B cell (primary cell): Measurements from ENCODE around the gene PKP1. TPM values are rescaled to one million over a fixed set of nuclear protein-coding genes. Genes with fewer than 3 reads are reported as not detected.

Experiments
- ATAC-seq: fragments of 200-7000 bp; cut with Tn5 transposase; one replicate; pipeline ENCODE4 v1.10.0; 2021; ENCODE audit warnings: low read depth, mild to moderate bottlenecking, moderate number of reproducible peaks, moderate library complexity
- CTCF ChIA-PET: fragments of 350-600 bp; sonication (Branson Sonifier 250); formaldehyde crosslinking; loops from one replicate; lab custom pipeline; 2021; ENCODE audit warnings: antibody characterized with exemption, inconsistent platforms; lab: Charles Lee
- POLR2A ChIA-PET: fragments of 350-600 bp; sonication (Branson Sonifier 250); formaldehyde crosslinking; loops from one replicate; lab custom pipeline; 2021; ENCODE audit warnings: antibody characterized with exemption; lab: Charles Lee
- DNase-seq: peaks from one replicate; pipeline ENCODE4 v3.0.0; 2013
- H2AFZ ChIP-seq: 2 replicates; pipeline ENCODE4 v1.6.1; 2012; ENCODE audit warnings: mild to moderate bottlenecking, low read depth, low read length; ENCODE audit not compliant: insufficient read depth, poor library complexity, severe bottlenecking
- H3K27ac ChIP-seq, 2 donors: 1 replicate in 1 of 2; 2 replicates in 1 of 2; pipeline ENCODE4 v1.5.1; 2012 to 2013; ENCODE audit warnings: low read length in 2 of 2, mild to moderate bottlenecking in 2 of 2, moderate library complexity in 1 of 2
- H3K27me3 ChIP-seq, 4 experiments: fragments of 200-600 bp in 1 of 4; sonication (generic) in 1 of 4; replicated peaks in 1 of 4; 1 replicate in 2 of 4; 2 replicates in 2 of 4; pipeline versions ENCODE4 v1.6.1 to v1.7.0; 2013 to 2016; ENCODE audit warnings: low read length in 3 of 4, mild to moderate bottlenecking in 2 of 4, mixed read lengths in 1 of 4, moderate library complexity in 1 of 4; ENCODE audit not compliant: insufficient read depth in 4 of 4, control insufficient read depth in 3 of 4; ENCODE audit errors: control extremely low read depth in 1 of 4
- H3K36me3 ChIP-seq, 2 experiments: replicated peaks in 1 of 2; 1 replicate in 1 of 2; 2 replicates in 1 of 2; pipeline versions ENCODE4 v1.6.1 to v1.7.1; 2013; ENCODE audit warnings: low read length in 1 of 2; ENCODE audit not compliant: insufficient read depth in 2 of 2, control insufficient read depth in 1 of 2; ENCODE audit errors: control extremely low read depth in 1 of 2, extremely low read depth in 1 of 2
- H3K4me1 ChIP-seq, 2 donors: fragments of 200-600 bp in 1 of 2; sonication (generic) in 1 of 2; 1 replicate in 1 of 2; 2 replicates in 1 of 2; pipeline versions ENCODE4 v1.5.1 to v1.6.1; 2013 to 2017; ENCODE audit warnings: low read length in 2 of 2; ENCODE audit not compliant: control insufficient read depth in 2 of 2, insufficient read depth in 2 of 2
- H3K4me2 ChIP-seq: replicated peaks from 2 replicates; pipeline ENCODE3; 2012; ENCODE audit warnings: mild to moderate bottlenecking, low read depth, low read length; ENCODE audit not compliant: poor library complexity, severe bottlenecking
- H3K4me3 ChIP-seq, 5 experiments: fragments of 200-600 bp in 1 of 5; sonication (generic) in 1 of 5; 1 replicate in 3 of 5; 2 replicates in 2 of 5; pipeline versions ENCODE4 v1.5.1 to v1.7.0; 2011 to 2016; ENCODE audit warnings: low read length in 4 of 5, mild to moderate bottlenecking in 4 of 5, low read depth in 2 of 5, control low read depth in 1 of 5, moderate library complexity in 1 of 5; ENCODE audit not compliant: insufficient read depth in 1 of 5; ENCODE audit errors: control extremely low read depth in 1 of 5, extremely low read depth in 1 of 5
- H3K79me2 ChIP-seq: fragments of 200-600 bp; sonication (generic); one replicate; pipeline ENCODE4 v1.6.0; 2016; ENCODE audit warnings: low read length; ENCODE audit not compliant: control insufficient read depth, insufficient read depth
- H3K9ac ChIP-seq: fragments of 200-600 bp; sonication (generic); 2 replicates; pipeline ENCODE4 v1.6.1; 2017; ENCODE audit warnings: mild to moderate bottlenecking, low read length, moderate library complexity
- H3K9me3 ChIP-seq, 3 donors: one replicate each; pipeline versions ENCODE4 v1.6.1 to v1.7.1; 2013; ENCODE audit warnings: low read length in 2 of 3; ENCODE audit not compliant: control insufficient read depth in 2 of 3, insufficient read depth in 1 of 3; ENCODE audit errors: control extremely low read depth in 1 of 3
- H4K20me1 ChIP-seq: 2 replicates; pipeline ENCODE4 v1.6.0; 2012; ENCODE audit warnings: mild to moderate bottlenecking, low read length; ENCODE audit not compliant: insufficient read depth, control insufficient read depth, poor library complexity, severe bottlenecking
- H3K27ac Mint-ChIP-seq: one replicate; pipeline ENCODE4 v1.8.0; 2021; ENCODE audit warnings: mixed read lengths
- H3K27me3 Mint-ChIP-seq: one replicate; pipeline ENCODE4 v1.8.0; 2021; ENCODE audit warnings: mixed read lengths
- H3K4me1 Mint-ChIP-seq: one replicate; pipeline ENCODE4 v1.8.0; 2021; ENCODE audit warnings: mixed read lengths
- H3K4me3 Mint-ChIP-seq: one replicate; pipeline ENCODE4 v1.8.0; 2021; ENCODE audit warnings: mixed read lengths
- H3K9me3 Mint-ChIP-seq: one replicate; pipeline ENCODE4 v1.8.0; 2022; ENCODE audit warnings: mixed read lengths; ENCODE audit not compliant: insufficient read depth
- CTCF ChIP-seq: fragments of 200-600 bp; IDR thresholded peaks from one replicate; pipeline ENCODE4 v1.8.0; 2022; ENCODE audit warnings: antibody characterized with exemption, mild to moderate bottlenecking
- EZH2 ChIP-seq: IDR thresholded peaks from 2 replicates; pipeline ENCODE4 v1.6.1; 2012; ENCODE audit warnings: borderline replicate concordance, low read depth, mild to moderate bottlenecking, moderate library complexity, low read length; ENCODE audit not compliant: insufficient read depth, poor library complexity, severe bottlenecking
- WGBS: methylation state at CpG from one replicate; pipeline ENCODE4 v1.1.5; 2013; ENCODE audit warnings: missing lambda C conversion rate; ENCODE audit not compliant: insufficient coverage; 5-methylcytosine and 5-hydroxymethylcytosine counted together
- intact Hi-C: fragments of 100-400 bp; cut with micrococcal nuclease; formaldehyde crosslinking; loops from one replicate; pipeline ENCODE4 v1.10.0; 2022
- polyA plus RNA-seq: library from polyadenylated mRNA; depleted of rRNA; stranded (reverse); fragments of >200 nt; gene quantifications from 2 replicates; pipeline ENCODE4 v1.2.3, GENCODE V29; 2012
- total RNA-seq, 2 donors: library from RNA; stranded (reverse); fragments of 120-200 nt in 1 of 2; gene quantifications; 1 replicate in 1 of 2; 2 replicates in 1 of 2; pipeline versions ENCODE4 v1.2.3 to v1.2.4, GENCODE V29; 2013 to 2022

PKP1 gene
- total and polyA plus RNA-seq, 2 donors (not counting 1 experiment from before 2014, with no cell fraction given): not detected

- Histone ChIP-seq H3K4me1 (no peaks in the 10 kb centered on the region), H3K79me2 (no peaks in the 10 kb centered on the region), H3K36me3 (no peaks in the 10 kb centered on the region), H3K4me2 (no peak overlapping the region), H3K9me3 (no peaks in the 10 kb centered on the region), H2AFZ (no peak overlapping the region), H3K27me3 (peaks cover 0 to 9% (median 2%) of the 10 kb centered on the region in 4 experiments), H3K9ac (no peak overlapping the region), H4K20me1 (no peaks in the 10 kb centered on the region), H3K4me3 (no peak overlapping the region), H3K27ac (no peak overlapping the region)
- ChIA-PET POLR2A (no interaction called here), CTCF (no interaction called here)
- TF ChIP-seq CTCF (no peak), EZH2 (no peak)
- H3K27ac Mint-ChIP-seq: no peak overlapping the region
- peaks cover 42% of the 10 kb centered on the region for H3K27me3 Mint-ChIP-seq
- intact Hi-C loops: no loop called here
- ATAC-seq: no peak
- 77% methylated on average over 12 of the region's 12 CpGs for WGBS
- no peaks in the 10 kb centered on the region for H3K4me1 Mint-ChIP-seq
- H3K9me3 Mint-ChIP-seq: no peaks in the 10 kb centered on the region
- no peak overlapping the region for H3K4me3 Mint-ChIP-seq
- DNase-seq: no peak
Measured at GRCh38 chr1:201268604-201269151, 14.6 kb upstream of the PKP1 start.

- intact Hi-C loops: no loop called here
- ATAC-seq (no peak), DNase-seq (no peak)
- Histone ChIP-seq H3K4me1 (no peaks in the 10 kb centered on the region), H3K27ac (no peak overlapping the region), H3K36me3 (no peaks in the 10 kb centered on the region), H3K4me3 (no peak overlapping the region), H3K79me2 (no peaks in the 10 kb centered on the region), H2AFZ (no peak overlapping the region), H3K27me3 (peaks cover 0 to 6% (median 2%) of the 10 kb centered on the region in 4 experiments), H3K9me3 (no peaks in the 10 kb centered on the region), H3K9ac (no peak overlapping the region), H3K4me2 (no peak overlapping the region), H4K20me1 (no peaks in the 10 kb centered on the region)
- Mint-ChIP-seq H3K4me1 (no peaks in the 10 kb centered on the region), H3K9me3 (no peaks in the 10 kb centered on the region), H3K4me3 (no peak overlapping the region), H3K27me3 (peaks cover 40% of the 10 kb centered on the region), H3K27ac (no peak overlapping the region)
- TF ChIP-seq EZH2 (no peak), CTCF (no peak)
- WGBS: 97% methylated on average over 5 of the region's 7 CpGs
- ChIA-PET POLR2A (no interaction called here), CTCF (no interaction called here)
Measured at GRCh38 chr1:201269281-201269680, 14.0 kb upstream of the PKP1 start.
